GM21619 (cell line): ENCODE data around the gene GALK2.

Experiments
- ATAC-seq: cut with Tn5 transposase; IDR thresholded peaks from one replicate; pipeline ENCODE4 v1.9.1; 2021; ENCODE audit not compliant: unreplicated experiment

GALK2 gene

GRCh38 chr15:49169880-49170597 lies at the start of gene GALK2:
GALK2 (plus strand) TSS chr15:49170247; CDS start chr15:49170323, 76 bp downstream.
- peak; percentile 95 for ATAC-seq

GRCh38 chr15:49120832-49121231 lies 49.2 kb upstream of the GALK2 start:
- ATAC-seq = no peak

GRCh38 chr15:49121901-49122300 lies 48.1 kb upstream of the GALK2 start:
- ATAC-seq = no peak

GRCh38 chr15:49122541-49123062 lies 47.4 kb upstream of the GALK2 start:
- ATAC-seq = no peak

GRCh38 chr15:49124371-49124770 lies 45.7 kb upstream of the GALK2 start:
- no peak for ATAC-seq

- no peak for ATAC-seq
These were observed 38.6 kb upstream of the GALK2 start for GRCh38 chr15:49131403-49131802.

- ATAC-seq = no peak
These were observed 35.2 kb upstream of the GALK2 start for GRCh38 chr15:49134683-49135341.

- ATAC-seq = no peak
These were observed 34.6 kb upstream of the GALK2 start for GRCh38 chr15:49135342-49135857.

- no peak for ATAC-seq
These were observed 34.1 kb upstream of the GALK2 start for GRCh38 chr15:49135911-49136310.

GRCh38 chr15:49137861-49138260 lies 32.2 kb upstream of the GALK2 start:
- no peak for ATAC-seq

GRCh38 chr15:49145651-49146609 lies 24.1 kb upstream of the GALK2 start:
- ATAC-seq = no peak

GRCh38 chr15:49148298-49148697 lies 21.7 kb upstream of the GALK2 start:
- no peak for ATAC-seq

GRCh38 chr15:49148727-49149126 lies 21.3 kb upstream of the GALK2 start:
- no peak for ATAC-seq

- no peak for ATAC-seq
These were observed 18.2 kb upstream of the GALK2 start for GRCh38 chr15:49151831-49152230.

GRCh38 chr15:49152552-49153312 lies 17.3 kb upstream of the GALK2 start:
- ATAC-seq = no peak

- ATAC-seq = no peak
These were observed 15.7 kb upstream of the GALK2 start for GRCh38 chr15:49154359-49154758.

- ATAC-seq = no peak
These were observed 15.3 kb upstream of the GALK2 start for GRCh38 chr15:49154799-49155109.

- peak; percentile 91 for ATAC-seq
These were observed 14.8 kb upstream of the GALK2 start, which contains the start of gene COPS2 for GRCh38 chr15:49155110-49155833. COPS2 (minus strand) TSS chr15:49155599; CDS start chr15:49155578, 21 bp downstream.

- peak; percentile 19 for ATAC-seq
These were observed 14.0 kb upstream of the GALK2 start for GRCh38 chr15:49155834-49156627.
